ENCODE measurements around the gene CDC123. TPM values are rescaled to one million over a fixed set of nuclear protein-coding genes. Genes with fewer than 3 reads are reported as not detected.
"Not testable (repeated sequence)": the region's sequence is repeated elsewhere in the genome, so short reads cannot be mapped to it uniquely, and the experiment has no call there.

Gene CDC123
- total RNA-seq, 2 donors from 2014 or later, result 48.5 to 52.7 TPM

DNA sequence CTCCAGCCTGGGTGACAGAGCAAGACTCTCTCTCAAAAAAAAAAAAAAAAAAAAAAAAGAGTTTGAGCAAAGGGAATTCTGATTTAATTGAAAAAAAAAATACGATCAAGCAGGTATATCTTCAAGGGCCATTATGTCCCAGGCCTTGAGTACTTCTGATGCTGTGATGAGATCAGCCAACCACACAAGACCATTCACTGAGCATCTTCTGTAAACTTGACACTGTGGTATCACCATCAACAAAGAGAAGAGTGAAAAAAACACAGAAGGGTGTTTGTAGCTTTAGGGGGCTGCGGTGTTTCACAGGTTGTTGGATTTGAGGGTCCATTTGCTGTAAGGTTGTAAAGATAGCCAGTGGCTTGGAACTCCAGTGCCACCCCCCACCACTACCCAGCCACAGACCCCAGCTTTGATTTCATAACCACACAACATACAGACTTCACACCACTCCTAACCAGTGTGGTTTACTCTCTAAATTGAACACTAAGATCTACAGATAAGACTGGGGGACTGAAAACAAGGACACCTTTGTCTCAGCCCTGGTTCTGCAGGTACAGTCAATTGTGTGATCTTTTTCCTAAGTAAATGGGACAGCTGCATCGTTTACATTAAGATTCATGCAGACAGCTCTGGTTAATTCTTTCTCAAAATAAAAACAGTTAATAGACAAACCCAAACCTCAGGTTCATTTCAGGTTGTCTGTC lies 66.4 kb downstream of the CDC123 start:
- no peak for DNase-seq (ENCODE audit: low spot score)
- intact Hi-C loops (cut with DNase I), result loop anchor here (5.0 to 10.0 kb wide), 5 partner anchors 92 to 812 kb away; no protein-coding TSS in a partner anchor

DNA sequence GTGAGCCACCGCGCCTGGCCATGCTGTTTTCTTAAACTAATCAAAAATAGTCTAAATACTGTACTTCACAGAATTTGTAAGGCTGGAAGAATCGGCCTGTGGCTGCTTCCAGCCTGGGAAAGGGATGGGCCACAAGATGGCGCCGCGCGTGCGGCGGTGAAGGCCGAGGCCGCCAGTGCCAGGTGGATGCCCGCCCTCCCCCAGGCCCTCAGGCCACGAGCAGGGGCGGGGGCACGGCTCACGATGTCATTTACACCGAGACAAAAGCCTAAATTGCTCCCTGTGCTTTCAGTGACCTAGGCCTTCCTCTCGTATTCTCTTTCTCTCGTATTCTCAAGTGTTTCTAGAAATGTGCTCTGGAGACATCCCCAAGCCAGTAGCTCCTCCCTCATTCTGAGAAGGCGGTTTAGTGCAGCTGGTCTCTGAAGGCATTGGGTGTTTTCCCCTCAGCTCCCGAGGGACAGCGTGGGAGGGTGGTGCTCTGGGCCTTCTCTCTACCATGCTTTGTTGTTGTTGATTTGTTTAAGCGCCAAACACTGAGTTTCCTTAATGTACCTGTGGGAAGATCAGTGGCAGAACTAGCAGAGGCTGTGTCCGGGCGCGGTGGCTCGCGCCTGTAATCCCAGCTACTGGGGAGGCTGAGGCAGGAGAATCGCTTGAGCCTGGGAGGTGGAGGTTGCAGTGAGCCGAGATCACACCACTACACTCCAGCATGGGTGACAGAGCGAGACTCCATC lies 68.4 kb downstream of the CDC123 start:
- intact Hi-C loops (cut with DNase I), result loop anchor here (5.0 to 10.0 kb wide), 5 partner anchors 90 to 810 kb away; no protein-coding TSS in a partner anchor
- DNase-seq (ENCODE audit: low spot score), result peak; percentile 93

DNA sequence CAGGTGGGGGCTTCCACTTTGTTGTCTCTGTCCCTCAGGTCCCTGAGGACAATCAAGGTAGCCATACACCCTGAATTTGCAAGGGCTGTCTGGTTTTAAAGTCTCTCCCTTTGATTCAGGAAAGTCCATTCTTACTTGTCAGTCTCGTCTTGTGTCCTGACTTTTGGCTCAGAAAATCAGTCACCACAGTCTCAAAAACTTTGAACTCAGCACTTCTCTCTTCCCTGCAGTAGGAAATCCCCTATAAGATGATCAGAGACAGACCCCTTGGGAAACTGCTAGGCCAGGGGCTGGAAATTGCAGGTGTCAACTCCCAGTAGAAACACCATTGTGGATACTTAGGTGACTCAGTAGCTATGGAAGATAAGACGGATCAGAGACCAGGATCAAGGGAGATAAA lies 73.1 kb downstream of the CDC123 start:
- no peak for DNase-seq (ENCODE audit: low spot score)
- intact Hi-C loops (cut with DNase I), result loop anchor here (10.0 kb wide), 3 partner anchors 86 to 806 kb away; no protein-coding TSS in a partner anchor

DNA sequence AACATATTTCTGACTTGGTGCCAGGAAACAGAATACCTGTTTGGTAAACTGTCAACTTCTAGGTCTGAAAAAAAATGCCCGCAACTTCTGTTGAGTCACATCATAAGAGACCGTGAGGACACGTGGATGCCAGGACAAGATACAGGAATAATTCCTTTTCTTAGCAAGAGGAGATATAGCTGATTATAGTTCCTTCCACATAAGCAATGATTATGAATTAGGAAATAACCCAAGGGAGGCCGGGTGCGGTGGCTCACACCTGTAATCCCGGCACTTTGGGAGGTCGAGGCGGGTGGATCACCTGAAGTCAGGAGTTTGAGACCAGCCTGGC lies 75.2 kb downstream of the CDC123 start:
- DNase-seq (ENCODE audit: low spot score), result no peak
- intact Hi-C loops (cut with DNase I), result no loop called here

DNA sequence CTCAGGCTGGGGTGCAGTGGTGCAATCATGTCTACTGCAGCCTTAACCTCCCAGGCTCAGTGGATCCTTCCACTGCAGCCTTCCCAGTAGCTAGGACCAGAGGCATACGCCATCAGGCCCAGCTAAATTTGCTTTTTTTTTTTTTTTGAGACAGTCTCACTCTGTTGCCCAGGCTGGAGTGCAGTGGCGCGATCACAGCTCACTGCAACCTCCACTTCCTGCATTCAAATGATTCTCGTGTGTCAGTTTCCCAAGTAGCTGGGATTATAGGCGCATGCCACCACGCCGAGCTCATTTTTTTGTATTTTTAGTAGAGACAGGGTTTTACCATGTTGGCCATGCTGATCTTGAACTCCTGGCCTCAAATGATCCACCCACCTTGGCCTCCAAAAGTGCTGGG lies 81.9 kb downstream of the CDC123 start:
- intact Hi-C loops (cut with DNase I), result not testable (repeated sequence)

DNA sequence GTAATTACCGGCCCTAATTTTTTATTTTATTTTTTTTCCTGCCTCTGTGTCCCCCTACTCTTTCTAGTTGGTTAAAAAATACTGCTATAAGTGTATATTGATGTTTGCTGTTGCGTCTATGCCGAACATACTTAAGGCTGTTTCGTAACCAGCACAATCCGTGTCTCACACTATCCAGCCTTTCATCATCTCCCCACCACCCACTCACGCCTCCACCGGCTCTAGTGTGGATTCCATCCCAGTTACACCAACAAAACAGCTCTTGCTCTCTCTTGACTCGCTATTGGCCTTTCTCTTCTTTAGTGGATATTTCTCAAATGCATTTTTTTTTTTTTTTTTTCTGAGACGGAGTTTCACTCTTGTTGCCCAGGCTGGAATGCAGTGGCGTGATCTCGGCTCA lies 83.3 kb downstream of the CDC123 start:
- intact Hi-C loops (cut with DNase I), result no loop called here
- no peak for DNase-seq (ENCODE audit: low spot score)

More for the DNA sequence above, 81.9 kb downstream of the CDC123 start:
- not testable (repeated sequence) for DNase-seq (ENCODE audit: low spot score)

DNA sequence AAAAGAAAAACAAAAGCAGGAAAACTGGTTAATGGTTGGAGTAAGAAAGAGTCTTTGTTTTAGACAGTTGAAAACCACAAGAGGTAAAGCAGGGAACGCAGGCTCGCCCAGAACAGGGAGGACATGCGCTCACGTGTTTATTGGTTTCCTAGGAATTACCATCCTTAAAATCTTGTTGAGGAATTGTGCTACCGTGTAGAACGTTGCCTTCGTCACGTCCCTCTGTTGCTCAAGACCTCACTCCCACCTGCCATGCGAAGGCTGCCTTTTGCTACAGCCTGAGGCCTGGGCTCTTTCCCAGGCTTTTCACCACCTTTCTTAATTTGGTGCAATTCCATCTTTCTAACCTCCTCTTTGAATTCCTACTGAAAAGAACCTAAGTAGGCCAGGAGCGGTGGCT lies 91.8 kb downstream of the CDC123 start:
- no peak for DNase-seq (ENCODE audit: low spot score)
- intact Hi-C loops (cut with DNase I), result no loop called here

DNA sequence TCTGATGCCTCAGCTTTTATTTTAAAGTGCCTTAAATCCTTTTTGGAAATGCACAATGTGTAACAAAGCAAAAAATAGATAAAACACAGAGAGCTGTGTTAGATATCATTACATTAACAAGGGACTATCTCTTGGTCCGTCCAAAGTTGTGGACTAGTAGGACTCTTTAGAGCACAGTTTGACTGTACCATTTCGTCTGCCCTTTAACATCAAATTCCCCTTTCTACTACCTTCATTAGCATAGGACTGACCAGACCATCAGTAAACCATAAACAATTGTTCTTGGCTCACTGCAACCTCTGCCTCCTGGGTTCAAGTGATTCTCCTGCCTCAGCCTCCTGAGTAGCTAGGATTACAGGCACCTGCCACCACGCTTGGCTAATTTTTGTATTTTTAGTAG lies 101.8 kb downstream of the CDC123 start:
- intact Hi-C loops (cut with DNase I); DNase-seq (ENCODE audit: low spot score): not testable (repeated sequence)

DNA sequence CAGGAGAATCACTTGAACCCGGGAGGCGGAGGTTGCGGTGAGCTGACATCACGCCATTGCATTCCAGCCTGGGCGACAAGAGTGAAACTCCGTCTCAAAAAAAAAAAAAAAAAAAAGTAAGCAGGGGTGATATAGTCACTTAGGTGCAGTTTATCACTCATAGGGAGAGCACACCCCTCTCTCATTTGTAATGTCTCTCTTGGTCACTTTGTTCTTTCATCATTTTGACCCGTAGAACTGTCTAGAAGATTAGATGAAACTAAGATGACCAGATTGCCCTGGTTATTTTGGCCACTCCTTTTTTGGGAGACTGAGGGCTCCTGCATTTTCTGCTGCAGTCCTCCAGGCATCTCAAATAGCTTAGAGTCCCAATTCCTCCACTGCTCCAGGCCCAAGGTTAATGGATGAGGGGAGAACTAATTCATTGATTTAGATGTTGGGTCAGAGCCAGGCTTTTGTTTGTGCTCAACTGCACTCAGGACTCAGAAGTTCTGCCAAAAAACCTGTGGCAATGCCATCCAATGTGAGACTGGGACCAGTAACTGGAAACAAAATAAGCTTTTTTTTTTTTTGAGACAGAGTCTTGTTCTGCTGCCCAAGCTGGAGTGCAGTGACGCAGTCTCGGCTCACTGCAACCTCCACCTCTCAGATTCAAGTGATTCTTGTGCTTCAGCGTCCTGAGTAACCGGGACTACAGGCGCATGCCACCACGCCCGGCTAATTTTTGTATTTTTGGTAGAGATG lies 103.4 kb downstream of the CDC123 start:
- intact Hi-C loops (cut with DNase I), result no loop called here

More for the DNA sequence above, 103.4 kb downstream of the CDC123 start:
- DNase-seq (ENCODE audit: low spot score), result no peak

Other genes starting within 250 kb of the CDC123 start
- 10 to 100 TPM; 15.3 to 19.5 TPM for gene UPF2, start 153.4 kb upstream of the CDC123 start, total RNA-seq
- 10 to 100 TPM; 11.0 to 12.5 TPM for gene DHTKD1, start 127.2 kb upstream of the CDC123 start, total RNA-seq
- 1 to 10 TPM; 5.9 to 7.4 TPM for gene SEC61A2, start 66.5 kb upstream of the CDC123 start, total RNA-seq
- 10 to 100 TPM; 22.4 to 25.2 TPM for gene NUDT5, start 297 bp upstream of the CDC123 start, total RNA-seq
- gene CAMK1D, start 153.4 kb downstream of the CDC123 start, total RNA-seq, result 10 to 100 TPM; 12.2 to 17.8 TPM

Data from posterior vena cava (tissue), 2 donors.